ENCODE results near the gene SHISA7.

SHISA7 gene

DNA sequence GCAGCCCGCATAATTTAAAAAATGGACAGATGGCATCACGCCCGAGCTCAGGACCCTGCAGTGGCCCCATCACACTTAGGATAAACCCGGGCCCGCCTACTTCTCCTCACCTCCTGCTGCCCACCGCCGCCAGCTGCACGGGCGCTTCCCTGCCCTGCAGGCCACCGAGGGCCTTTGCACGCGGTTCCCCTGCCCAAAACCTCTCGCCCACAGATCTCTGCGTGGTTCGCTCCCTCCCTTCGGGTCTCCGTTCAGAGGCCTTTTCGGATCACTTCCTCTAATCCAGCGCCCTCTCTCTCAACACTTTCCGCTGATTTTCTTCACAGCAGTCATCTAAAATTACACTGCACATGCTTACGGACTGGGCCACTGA, 1.8 kb downstream of the SHISA7 start:
- no peaks in the 10 kb centered on the region for H3K9me3 ChIP-seq (ENCODE audit: low read length)
- no peaks in the 10 kb centered on the region for H3K4me1 ChIP-seq (ENCODE audit: insufficient read depth, low read length, severe bottlenecking)

DNA sequence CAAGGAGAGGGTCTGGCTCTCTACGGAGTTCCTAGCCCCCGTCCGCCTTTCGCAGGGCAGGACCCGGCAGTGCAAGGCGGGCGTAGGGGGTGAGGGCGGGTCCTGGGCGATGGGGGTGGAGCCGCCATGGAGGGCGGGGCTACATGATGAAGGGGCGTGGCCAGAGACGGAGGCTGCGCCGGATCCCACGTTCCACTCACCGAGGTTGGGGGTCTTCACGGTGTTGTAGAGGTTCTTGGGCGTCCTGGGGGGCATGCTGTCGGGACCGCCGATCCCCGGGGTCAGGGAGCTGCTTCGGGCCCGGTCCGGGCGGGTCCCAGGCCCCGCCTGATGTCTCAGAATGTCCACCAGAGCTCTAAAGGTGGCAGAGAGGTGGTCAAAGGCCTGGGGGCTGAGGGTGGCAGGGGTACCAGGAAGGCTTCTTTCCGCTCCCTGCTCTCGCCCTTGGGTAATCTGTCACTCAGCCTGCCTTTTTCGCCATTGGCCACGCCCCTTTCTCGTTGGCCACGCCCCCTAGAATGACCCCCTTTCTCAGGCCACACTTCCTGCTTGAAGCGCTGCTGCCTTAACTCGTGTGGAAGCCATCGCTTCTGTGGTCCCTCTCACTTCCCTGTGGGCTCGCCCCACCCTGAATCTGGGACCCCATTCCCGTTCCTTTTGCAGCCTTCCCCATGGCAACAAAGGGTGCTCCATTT, 2.5 kb downstream of the SHISA7 start:
- TF ChIP-seq EZH2 (IDR thresholded peaks at IDR 0.05; ENCODE audit: borderline replicate concordance, low read length): no peak
- TF ChIP-seq, protein P1, sequence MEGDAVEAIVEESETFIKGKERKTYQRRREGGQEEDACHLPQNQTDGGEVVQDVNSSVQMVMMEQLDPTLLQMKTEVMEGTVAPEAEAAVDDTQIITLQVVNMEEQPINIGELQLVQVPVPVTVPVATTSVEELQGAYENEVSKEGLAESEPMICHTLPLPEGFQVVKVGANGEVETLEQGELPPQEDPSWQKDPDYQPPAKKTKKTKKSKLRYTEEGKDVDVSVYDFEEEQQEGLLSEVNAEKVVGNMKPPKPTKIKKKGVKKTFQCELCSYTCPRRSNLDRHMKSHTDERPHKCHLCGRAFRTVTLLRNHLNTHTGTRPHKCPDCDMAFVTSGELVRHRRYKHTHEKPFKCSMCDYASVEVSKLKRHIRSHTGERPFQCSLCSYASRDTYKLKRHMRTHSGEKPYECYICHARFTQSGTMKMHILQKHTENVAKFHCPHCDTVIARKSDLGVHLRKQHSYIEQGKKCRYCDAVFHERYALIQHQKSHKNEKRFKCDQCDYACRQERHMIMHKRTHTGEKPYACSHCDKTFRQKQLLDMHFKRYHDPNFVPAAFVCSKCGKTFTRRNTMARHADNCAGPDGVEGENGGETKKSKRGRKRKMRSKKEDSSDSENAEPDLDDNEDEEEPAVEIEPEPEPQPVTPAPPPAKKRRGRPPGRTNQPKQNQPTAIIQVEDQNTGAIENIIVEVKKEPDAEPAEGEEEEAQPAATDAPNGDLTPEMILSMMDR (IDR thresholded peaks at IDR 0.05; ENCODE audit: low read length): no peak
- no peak overlapping the region for H2AFZ ChIP-seq (ENCODE audit: low read length)
- H3K4me3 ChIP-seq (ENCODE audit: low read depth, low read length, poor library complexity, severe bottlenecking): no peak overlapping the region

More for the DNA sequence above, 1.8 kb downstream of the SHISA7 start:
- TF ChIP-seq EZH2 (IDR thresholded peaks at IDR 0.05; ENCODE audit: borderline replicate concordance, low read length): no peak
- TF ChIP-seq, protein P1 (IDR thresholded peaks at IDR 0.05; ENCODE audit: low read length): no peak
- H3K79me2 ChIP-seq (ENCODE audit: insufficient read depth, low read length): no peaks in the 10 kb centered on the region
- no peaks in the 10 kb centered on the region for H4K20me1 ChIP-seq (ENCODE audit: insufficient read depth, low read length)
- no peak overlapping the region for H3K9ac ChIP-seq (ENCODE audit: low read length)
- H3K36me3 ChIP-seq (ENCODE audit: insufficient read depth, low read length): no peaks in the 10 kb centered on the region
- no peak overlapping the region for H3K4me3 ChIP-seq (ENCODE audit: low read depth, low read length, poor library complexity, severe bottlenecking)
- no peaks in the 10 kb centered on the region for H3K27me3 ChIP-seq (ENCODE audit: insufficient read depth, low read length)
- H3K4me2 ChIP-seq (ENCODE audit: low read length): no peak overlapping the region
- no peaks in the 10 kb centered on the region for H3F3A ChIP-seq (ENCODE audit: insufficient read depth, low read length)
- no peaks in the 10 kb centered on the region for H3K9me2 ChIP-seq (ENCODE audit: low read depth, low read length)
- H3K27ac ChIP-seq (ENCODE audit: low read depth, low read length, poor library complexity, severe bottlenecking): no peak overlapping the region
- H2AFZ ChIP-seq (ENCODE audit: low read length): no peak overlapping the region

DNA sequence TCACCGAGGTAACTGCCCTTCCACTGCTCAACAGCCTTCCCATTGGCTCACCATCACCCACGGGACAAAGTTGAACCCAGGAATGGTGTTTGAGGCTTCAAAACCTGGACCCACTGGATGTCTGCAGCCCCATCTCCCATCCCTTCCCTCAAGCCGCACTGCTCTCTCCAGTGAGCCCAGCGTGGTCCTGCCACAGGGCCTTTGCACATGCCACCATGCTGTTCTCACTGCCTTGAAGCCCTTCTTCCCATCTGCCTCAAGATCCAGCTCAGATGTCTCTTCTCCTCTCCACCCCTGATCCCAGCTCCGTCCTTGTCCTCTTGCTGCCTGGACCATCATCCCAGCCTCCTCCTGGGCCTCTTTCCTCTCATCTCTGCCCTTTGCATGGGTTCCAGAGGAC, 4.0 kb downstream of the SHISA7 start:
- no peaks in the 10 kb centered on the region for H3F3A ChIP-seq (ENCODE audit: insufficient read depth, low read length)
- H3K4me3 ChIP-seq (ENCODE audit: low read depth, low read length, poor library complexity, severe bottlenecking): no peak overlapping the region
- no peak overlapping the region for H3K27ac ChIP-seq (ENCODE audit: low read depth, low read length, poor library complexity, severe bottlenecking)
- H3K4me2 ChIP-seq (ENCODE audit: low read length): no peak overlapping the region
- H3K27me3 ChIP-seq (ENCODE audit: insufficient read depth, low read length): no peaks in the 10 kb centered on the region
- no peaks in the 10 kb centered on the region for H3K9me2 ChIP-seq (ENCODE audit: low read depth, low read length)
- no peaks in the 10 kb centered on the region for H4K20me1 ChIP-seq (ENCODE audit: insufficient read depth, low read length)
- no peak overlapping the region for H3K9ac ChIP-seq (ENCODE audit: low read length)
- H2AFZ ChIP-seq (ENCODE audit: low read length): no peak overlapping the region
- no peak for TF ChIP-seq EZH2 (IDR thresholded peaks at IDR 0.05; ENCODE audit: borderline replicate concordance, low read length)
- TF ChIP-seq, protein P1 (IDR thresholded peaks at IDR 0.05; ENCODE audit: low read length): no peak
- no peaks in the 10 kb centered on the region for H3K9me3 ChIP-seq (ENCODE audit: low read length)
- H3K79me2 ChIP-seq (ENCODE audit: insufficient read depth, low read length): no peaks in the 10 kb centered on the region
- no peaks in the 10 kb centered on the region for H3K36me3 ChIP-seq (ENCODE audit: insufficient read depth, low read length)
- H3K4me1 ChIP-seq (ENCODE audit: insufficient read depth, low read length, severe bottlenecking): no peaks in the 10 kb centered on the region

More for the DNA sequence above, 2.5 kb downstream of the SHISA7 start:
- Histone ChIP-seq H3K36me3 (ENCODE audit: insufficient read depth, low read length) (no peaks in the 10 kb centered on the region), H3K9ac (ENCODE audit: low read length) (no peak overlapping the region), H3K4me2 (ENCODE audit: low read length) (no peak overlapping the region), H3K9me3 (ENCODE audit: low read length) (no peaks in the 10 kb centered on the region), H3F3A (ENCODE audit: insufficient read depth, low read length) (no peaks in the 10 kb centered on the region), H3K27me3 (ENCODE audit: insufficient read depth, low read length) (no peaks in the 10 kb centered on the region), H4K20me1 (ENCODE audit: insufficient read depth, low read length) (no peaks in the 10 kb centered on the region), H3K27ac (ENCODE audit: low read depth, low read length, poor library complexity, severe bottlenecking) (no peak overlapping the region), H3K9me2 (ENCODE audit: low read depth, low read length) (no peaks in the 10 kb centered on the region), H3K79me2 (ENCODE audit: insufficient read depth, low read length) (no peaks in the 10 kb centered on the region), H3K4me1 (ENCODE audit: insufficient read depth, low read length, severe bottlenecking) (no peaks in the 10 kb centered on the region)

Measured in OCI-LY1 (cell line).